ENCODE measurements around the gene RTF2. TPM values are rescaled to one million over a fixed set of nuclear protein-coding genes. Genes with fewer than 3 reads are reported as not detected.

Gene RTF2
- total RNA-seq, 1 donor from 2014 or later = 71.2 TPM

DNA sequence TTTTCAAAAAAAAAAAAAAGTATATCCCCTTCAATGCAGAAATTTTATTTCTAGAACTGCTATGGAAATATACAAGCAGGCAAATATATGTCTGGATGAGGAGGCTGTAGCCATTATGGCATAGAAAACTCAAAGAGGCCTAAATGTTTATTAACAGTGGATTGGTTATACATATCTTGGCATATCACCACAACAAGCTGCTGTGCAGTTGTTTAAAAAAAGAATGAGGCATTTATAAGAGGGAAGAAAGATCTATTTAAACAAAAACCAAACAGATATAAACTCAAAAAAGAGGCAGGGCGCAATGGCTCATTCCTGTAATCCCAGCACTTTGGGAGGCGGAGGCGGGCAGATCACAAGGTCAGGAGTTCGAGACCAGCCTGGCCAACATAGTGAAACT, 30.1 kb upstream of the RTF2 start:
- H3K27me3 Mint-ChIP-seq = no peaks in the 10 kb centered on the region
- H3K36me3 Mint-ChIP-seq = no peaks in the 10 kb centered on the region
- H3K4me1 Mint-ChIP-seq (ENCODE audit: unreplicated experiment) = peaks cover 16% of the 10 kb centered on the region
- no peak overlapping the region for H3K27ac Mint-ChIP-seq
- TF ChIP-seq, protein P1, sequence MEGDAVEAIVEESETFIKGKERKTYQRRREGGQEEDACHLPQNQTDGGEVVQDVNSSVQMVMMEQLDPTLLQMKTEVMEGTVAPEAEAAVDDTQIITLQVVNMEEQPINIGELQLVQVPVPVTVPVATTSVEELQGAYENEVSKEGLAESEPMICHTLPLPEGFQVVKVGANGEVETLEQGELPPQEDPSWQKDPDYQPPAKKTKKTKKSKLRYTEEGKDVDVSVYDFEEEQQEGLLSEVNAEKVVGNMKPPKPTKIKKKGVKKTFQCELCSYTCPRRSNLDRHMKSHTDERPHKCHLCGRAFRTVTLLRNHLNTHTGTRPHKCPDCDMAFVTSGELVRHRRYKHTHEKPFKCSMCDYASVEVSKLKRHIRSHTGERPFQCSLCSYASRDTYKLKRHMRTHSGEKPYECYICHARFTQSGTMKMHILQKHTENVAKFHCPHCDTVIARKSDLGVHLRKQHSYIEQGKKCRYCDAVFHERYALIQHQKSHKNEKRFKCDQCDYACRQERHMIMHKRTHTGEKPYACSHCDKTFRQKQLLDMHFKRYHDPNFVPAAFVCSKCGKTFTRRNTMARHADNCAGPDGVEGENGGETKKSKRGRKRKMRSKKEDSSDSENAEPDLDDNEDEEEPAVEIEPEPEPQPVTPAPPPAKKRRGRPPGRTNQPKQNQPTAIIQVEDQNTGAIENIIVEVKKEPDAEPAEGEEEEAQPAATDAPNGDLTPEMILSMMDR (conservative IDR thresholded peaks at IDR 0.05) = no peak
- no peak overlapping the region for H3K4me3 Mint-ChIP-seq
- no peak for DNase-seq (ENCODE audit: extremely low spot score, unreplicated experiment)
- no peaks in the 10 kb centered on the region for H3K9me3 Mint-ChIP-seq

DNA sequence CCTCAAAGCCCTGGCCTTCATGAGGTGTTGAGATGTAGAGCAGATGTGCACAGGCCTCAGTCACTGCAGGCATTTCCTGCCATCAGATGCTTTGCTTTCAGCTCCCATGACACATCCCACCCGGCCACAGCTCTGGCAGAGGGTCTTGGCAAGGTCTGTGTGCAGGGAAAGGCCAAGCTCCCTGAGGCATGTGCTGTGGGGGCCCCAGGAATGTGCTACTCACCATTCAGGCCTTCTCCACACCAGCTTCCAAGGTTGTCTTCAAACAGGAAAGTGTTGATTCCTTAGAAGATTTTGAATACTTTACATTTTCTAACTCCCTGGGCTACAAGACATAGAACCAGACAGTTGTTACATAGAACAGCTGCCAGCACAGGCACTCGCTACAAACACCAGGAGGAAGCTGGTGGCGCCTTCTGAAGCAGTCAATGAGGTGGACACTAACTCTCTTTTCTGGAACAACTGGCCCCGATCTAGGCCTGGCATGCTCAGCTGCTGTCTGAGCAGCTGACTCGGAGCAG, 28.6 kb upstream of the RTF2 start:
- Mint-ChIP-seq H3K27ac (no peak overlapping the region), H3K4me3 (no peak overlapping the region), H3K4me1 (ENCODE audit: unreplicated experiment) (peaks cover 16% of the 10 kb centered on the region), H3K27me3 (peaks cover 3% of the 10 kb centered on the region), H3K9me3 (no peaks in the 10 kb centered on the region), H3K36me3 (no peaks in the 10 kb centered on the region)
- DNase-seq (ENCODE audit: extremely low spot score, unreplicated experiment) = no peak
- TF ChIP-seq, protein P1 (conservative IDR thresholded peaks at IDR 0.05) = no peak

DNA sequence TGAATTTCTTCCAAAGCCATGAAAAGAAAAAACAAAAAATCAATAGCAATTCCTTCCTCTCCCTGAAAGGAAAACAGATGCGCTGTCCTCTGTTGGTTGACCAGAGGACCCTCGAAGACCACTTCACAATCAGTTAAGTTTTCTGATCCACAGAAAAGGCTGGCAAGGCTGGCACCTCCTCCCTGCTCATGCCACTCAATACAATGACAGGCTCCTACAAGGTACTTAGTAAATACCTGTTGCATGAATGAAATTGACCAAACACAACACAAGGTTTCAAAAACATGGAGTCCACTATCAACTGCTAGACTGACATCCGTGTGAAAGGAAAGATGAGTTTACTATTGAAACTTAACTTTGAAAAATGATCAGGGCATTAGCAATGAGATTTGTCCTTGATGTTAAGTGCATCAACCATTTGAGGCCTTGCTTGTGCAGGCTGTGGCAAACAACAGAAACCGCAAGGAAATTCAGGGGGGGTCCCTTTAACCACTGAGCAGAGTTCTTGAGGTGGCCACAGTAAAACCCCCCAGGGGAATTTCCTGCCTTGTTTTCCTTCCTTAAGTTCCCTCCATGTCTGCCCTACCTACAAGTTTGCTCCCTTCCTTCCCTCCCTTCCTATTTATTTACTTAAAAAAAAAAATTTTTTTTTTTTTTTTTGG, 27.9 kb upstream of the RTF2 start:
- Mint-ChIP-seq H3K4me1 (ENCODE audit: unreplicated experiment) (peaks cover 16% of the 10 kb centered on the region), H3K9me3 (no peaks in the 10 kb centered on the region), H3K27me3 (peaks cover 7% of the 10 kb centered on the region), H3K36me3 (no peaks in the 10 kb centered on the region), H3K4me3 (no peak overlapping the region), H3K27ac (no peak overlapping the region)
- TF ChIP-seq, protein P1 (conservative IDR thresholded peaks at IDR 0.05) = no peak
- no peak for DNase-seq (ENCODE audit: extremely low spot score, unreplicated experiment)

DNA sequence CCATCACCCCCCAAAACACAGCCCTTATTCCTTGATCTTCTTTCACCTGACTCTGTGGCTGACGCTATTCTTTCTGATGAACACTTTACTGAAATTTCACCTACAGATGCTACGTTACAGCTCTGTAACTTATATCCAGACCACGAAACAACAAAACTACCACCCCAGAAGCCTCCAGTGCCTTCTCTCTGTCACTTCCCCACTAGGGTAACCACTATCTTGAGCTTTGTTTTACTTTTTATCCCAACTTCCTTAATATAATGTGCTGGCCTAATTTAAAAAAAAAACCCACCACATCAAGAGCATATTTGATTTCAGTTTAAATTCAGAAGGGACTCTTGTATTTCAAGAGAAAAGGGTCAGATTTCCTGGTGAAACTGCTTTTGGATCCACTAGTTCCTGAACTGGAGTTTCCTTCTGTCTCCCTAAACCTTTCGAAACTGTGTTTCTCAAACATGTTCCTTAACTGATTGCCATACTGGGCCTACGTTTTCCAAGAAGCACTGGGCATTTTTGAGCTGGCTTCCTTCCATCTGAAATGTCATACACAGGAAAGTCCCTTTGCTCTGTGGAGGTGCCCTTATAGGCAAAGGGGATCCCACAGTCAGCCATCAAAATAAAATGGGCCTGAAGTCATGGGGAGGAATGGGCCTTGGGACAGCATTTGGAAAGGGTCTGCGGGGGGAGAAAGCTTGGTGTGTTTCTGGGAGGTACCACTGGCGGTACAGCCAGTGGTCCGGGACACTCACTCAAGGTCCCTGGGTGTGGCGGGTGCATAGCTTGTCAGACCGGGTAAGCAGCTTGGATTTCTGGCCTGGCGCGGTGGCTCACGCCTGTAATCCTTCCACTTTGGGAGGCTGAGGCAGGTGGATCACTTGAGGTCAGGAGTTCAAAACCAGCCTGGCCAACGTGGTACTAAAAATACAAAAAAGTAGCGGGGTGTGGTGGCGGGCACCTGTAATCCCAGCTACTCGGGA, 25.8 kb upstream of the RTF2 start:
- Mint-ChIP-seq H3K4me1 (ENCODE audit: unreplicated experiment) (peaks cover 16% of the 10 kb centered on the region), H3K36me3 (no peaks in the 10 kb centered on the region), H3K27ac (peak overlapping the region; percentile 44), H3K27me3 (peaks cover 7% of the 10 kb centered on the region), H3K4me3 (no peak overlapping the region), H3K9me3 (no peaks in the 10 kb centered on the region)
- TF ChIP-seq, protein P1 (conservative IDR thresholded peaks at IDR 0.05) = no peak
- DNase-seq (ENCODE audit: extremely low spot score, unreplicated experiment) = no peak

DNA sequence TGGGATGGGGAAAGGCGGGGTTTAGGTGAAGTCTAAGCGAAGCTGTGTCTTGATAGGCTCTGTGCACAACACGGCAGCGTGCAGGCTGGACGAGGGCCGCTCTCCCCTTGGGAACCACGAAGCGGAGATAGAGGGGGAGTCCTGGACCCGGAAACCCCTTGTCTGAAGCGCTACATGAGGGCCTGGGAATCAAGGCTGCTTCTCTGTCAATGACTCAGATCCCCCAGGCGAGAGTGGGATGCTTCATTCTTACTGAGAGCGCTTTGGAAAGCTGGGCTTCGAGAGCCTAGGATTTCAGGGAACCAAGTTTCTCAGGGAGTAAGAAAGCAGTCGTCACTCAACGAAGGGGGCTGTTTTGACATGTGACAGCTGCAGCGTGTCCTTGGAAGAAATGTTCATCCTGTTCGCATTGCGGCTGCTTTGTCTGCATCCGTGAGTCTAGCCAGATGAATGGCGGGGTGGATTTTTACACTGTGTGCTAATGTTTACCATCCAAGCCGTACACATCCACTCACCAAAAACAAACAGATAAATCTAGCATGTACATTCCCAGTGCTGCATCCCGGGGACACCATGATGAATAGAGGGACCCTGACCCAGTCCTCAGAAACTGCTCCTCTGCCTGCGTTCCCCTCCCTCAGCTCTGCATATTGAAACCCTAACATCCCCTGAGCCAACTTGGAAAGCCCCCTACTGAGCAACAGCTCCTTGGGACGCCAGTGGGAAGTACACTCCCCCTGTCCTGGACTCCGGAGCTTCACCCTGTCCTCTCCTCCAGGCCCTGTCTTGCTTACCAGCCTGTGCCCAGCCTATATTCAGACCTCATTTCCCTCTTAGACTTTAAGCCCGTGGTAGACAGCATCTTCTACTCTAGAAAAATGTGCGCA, 24.5 kb upstream of the RTF2 start:
- peaks cover 7% of the 10 kb centered on the region for H3K27me3 Mint-ChIP-seq
- no peak overlapping the region for H3K27ac Mint-ChIP-seq
- no peaks in the 10 kb centered on the region for H3K9me3 Mint-ChIP-seq
- DNase-seq (ENCODE audit: extremely low spot score, unreplicated experiment) = no peak
- H3K36me3 Mint-ChIP-seq = no peaks in the 10 kb centered on the region
- TF ChIP-seq, protein P1 (conservative IDR thresholded peaks at IDR 0.05) = no peak
- H3K4me1 Mint-ChIP-seq (ENCODE audit: unreplicated experiment) = peaks cover 16% of the 10 kb centered on the region
- H3K4me3 Mint-ChIP-seq = no peak overlapping the region

All from type B pancreatic cell (in vitro differentiated cells).